Measurements from ENCODE around the gene PTPN11. TPM values are rescaled to one million over a fixed set of nuclear protein-coding genes. Genes with fewer than 3 reads are reported as not detected.

PTPN11 gene
- total and polyA plus RNA-seq, 2 of the 13 experiments (the other 11 are each of a cell fraction or from before 2014, with no cell fraction given) = 30.0 to 63.5 TPM

DNA sequence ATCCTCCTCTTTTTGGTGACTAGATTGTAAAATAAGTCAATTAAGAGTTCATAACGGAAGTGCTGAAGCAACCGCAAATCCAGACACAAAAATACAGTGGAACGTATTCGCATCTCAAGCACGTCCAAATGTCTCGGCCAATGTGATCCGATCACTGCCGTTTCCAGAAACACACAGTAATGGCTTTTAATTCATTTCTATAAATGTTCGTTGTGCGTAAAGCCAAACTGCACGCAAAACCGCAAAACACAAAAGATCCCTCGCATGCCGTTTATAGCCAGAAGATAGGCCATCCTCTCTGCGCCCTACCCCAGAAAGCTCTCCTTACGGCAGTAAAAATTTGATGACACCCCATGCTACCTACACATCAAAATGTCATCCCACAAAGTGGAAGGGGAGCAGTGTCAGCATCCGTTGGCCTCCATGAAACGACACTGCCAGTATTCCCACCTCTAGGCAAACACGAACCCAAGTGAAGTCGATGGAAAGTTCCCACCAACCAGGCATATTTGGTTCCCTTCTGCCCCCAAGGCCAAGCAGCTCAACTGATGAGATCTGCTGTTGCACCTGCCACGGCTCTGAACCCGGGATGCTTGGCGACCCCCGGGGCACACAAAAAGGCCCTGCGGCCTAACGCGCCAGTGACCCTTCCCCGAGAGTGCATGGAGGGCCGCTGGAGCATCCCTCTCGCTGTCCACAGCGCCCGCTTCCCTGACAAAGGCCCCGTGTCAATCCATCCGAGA, 37.9 kb upstream of the PTPN11 start (continued):
- 0 out of 2 replicates have a peak, but pooled peaks have one; percentile 25 for TF ChIP-seq ZNF280D (CRISPR knock-in tag; IDR thresholded peaks at IDR 0.05)
- TF ChIP-seq ZNF468 (CRISPR knock-in tag; IDR thresholded peaks at IDR 0.05) = no peak
- peak; percentile 25; the same call in 1 of the 2 replicates for TF ChIP-seq HOXA3 (CRISPR knock-in tag; IDR thresholded peaks at IDR 0.05)
- TF ChIP-seq, protein P1, sequence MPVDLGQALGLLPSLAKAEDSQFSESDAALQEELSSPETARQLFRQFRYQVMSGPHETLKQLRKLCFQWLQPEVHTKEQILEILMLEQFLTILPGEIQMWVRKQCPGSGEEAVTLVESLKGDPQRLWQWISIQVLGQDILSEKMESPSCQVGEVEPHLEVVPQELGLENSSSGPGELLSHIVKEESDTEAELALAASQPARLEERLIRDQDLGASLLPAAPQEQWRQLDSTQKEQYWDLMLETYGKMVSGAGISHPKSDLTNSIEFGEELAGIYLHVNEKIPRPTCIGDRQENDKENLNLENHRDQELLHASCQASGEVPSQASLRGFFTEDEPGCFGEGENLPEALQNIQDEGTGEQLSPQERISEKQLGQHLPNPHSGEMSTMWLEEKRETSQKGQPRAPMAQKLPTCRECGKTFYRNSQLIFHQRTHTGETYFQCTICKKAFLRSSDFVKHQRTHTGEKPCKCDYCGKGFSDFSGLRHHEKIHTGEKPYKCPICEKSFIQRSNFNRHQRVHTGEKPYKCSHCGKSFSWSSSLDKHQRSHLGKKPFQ (CRISPR knock-in tag; IDR thresholded peaks at IDR 0.05; ENCODE audit: insufficient replicate concordance) = peak; percentile 47
- TF ChIP-seq SOX5 (CRISPR knock-in tag; IDR thresholded peaks at IDR 0.05; ENCODE audit: borderline replicate concordance) = no peak
- TF ChIP-seq ZNF850 (CRISPR knock-in tag; conservative IDR thresholded peaks at IDR 0.05) = no peak
- TF ChIP-seq KDM2A (CRISPR knock-in tag; IDR thresholded peaks at IDR 0.05; ENCODE audit: borderline replicate concordance, low read depth) = no peak
- TF ChIP-seq ZNF891 (CRISPR knock-in tag; IDR thresholded peaks at IDR 0.05) = 0 out of 2 replicates have a peak, but pooled peaks have one; percentile 28
- peak; percentile 24; the same call in 1 of the 2 replicates for TF ChIP-seq SPEN (CRISPR knock-in tag; IDR thresholded peaks at IDR 0.05; ENCODE audit: low read depth)
- TF ChIP-seq ZNF724P (CRISPR knock-in tag; IDR thresholded peaks at IDR 0.05; ENCODE audit: borderline replicate concordance) = no peak
- no peak for TF ChIP-seq NFYC (CRISPR knock-in tag; IDR thresholded peaks at IDR 0.05)
- peak; percentile 45; the same call in 1 of the 2 replicates for TF ChIP-seq ZNF292 (CRISPR knock-in tag; IDR thresholded peaks at IDR 0.05; ENCODE audit: borderline replicate concordance, low read depth)
- TF ChIP-seq, protein P2, sequence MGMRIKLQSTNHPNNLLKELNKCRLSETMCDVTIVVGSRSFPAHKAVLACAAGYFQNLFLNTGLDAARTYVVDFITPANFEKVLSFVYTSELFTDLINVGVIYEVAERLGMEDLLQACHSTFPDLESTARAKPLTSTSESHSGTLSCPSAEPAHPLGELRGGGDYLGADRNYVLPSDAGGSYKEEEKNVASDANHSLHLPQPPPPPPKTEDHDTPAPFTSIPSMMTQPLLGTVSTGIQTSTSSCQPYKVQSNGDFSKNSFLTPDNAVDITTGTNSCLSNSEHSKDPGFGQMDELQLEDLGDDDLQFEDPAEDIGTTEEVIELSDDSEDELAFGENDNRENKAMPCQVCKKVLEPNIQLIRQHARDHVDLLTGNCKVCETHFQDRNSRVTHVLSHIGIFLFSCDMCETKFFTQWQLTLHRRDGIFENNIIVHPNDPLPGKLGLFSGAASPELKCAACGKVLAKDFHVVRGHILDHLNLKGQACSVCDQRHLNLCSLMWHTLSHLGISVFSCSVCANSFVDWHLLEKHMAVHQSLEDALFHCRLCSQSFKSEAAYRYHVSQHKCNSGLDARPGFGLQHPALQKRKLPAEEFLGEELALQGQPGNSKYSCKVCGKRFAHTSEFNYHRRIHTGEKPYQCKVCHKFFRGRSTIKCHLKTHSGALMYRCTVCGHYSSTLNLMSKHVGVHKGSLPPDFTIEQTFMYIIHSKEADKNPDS (CRISPR knock-in tag; IDR thresholded peaks at IDR 0.05) = no peak
- 0 out of 2 replicates have a peak, but pooled peaks have one; percentile 57 for TF ChIP-seq HINFP (CRISPR knock-in tag; IDR thresholded peaks at IDR 0.05; ENCODE audit: low read depth)
- TF ChIP-seq ZNF781 (CRISPR knock-in tag; IDR thresholded peaks at IDR 0.05; ENCODE audit: borderline replicate concordance, not compliant biosample characterization) = peak; percentile 54
